B cell (primary cell): Measurements from ENCODE around the gene CABP2.

ENCODE experiments used
- CTCF ChIP-seq: fragments of 200-600 bp; IDR thresholded peaks from one replicate; pipeline ENCODE4 v1.8.0; 2022; ENCODE audit warnings: antibody characterized with exemption, mild to moderate bottlenecking
- EZH2 ChIP-seq: IDR thresholded peaks from 2 replicates; pipeline ENCODE4 v1.6.1; 2012; ENCODE audit warnings: borderline replicate concordance, low read depth, mild to moderate bottlenecking, moderate library complexity, low read length; ENCODE audit not compliant: insufficient read depth, poor library complexity, severe bottlenecking

GRCh38 chr11:67544616-67545242, 21.5 kb upstream of the CABP2 start:
- TF ChIP-seq CTCF (no peak), EZH2 (no peak)
